Common myeloid progenitor, CD34-positive (primary cell): Measurements from ENCODE around the gene INIP.

Experiments
- CTCF ChIA-PET: fragments of 350-600 bp; sonication (Branson Sonifier 250); formaldehyde crosslinking; loops from one replicate; lab custom pipeline; 2021; ENCODE audit warnings: antibody characterized with exemption; lab: Charles Lee
- POLR2A ChIA-PET: fragments of 350-600 bp; sonication (Branson Sonifier 250); formaldehyde crosslinking; loops from one replicate; lab custom pipeline; 2021; ENCODE audit warnings: antibody characterized with exemption; lab: Charles Lee
- DNase-seq, 3 donors: peaks; one replicate each; pipeline versions ENCODE4 v3.0.0 to v3.0.0-alpha.2; 2013
- H3K27ac ChIP-seq, 2 experiments: 1 replicate in 1 of 2; 2 replicates in 1 of 2; pipeline ENCODE4 v1.7.0; 2013; ENCODE audit warnings: inconsistent platforms in 2 of 2, low read length in 2 of 2, mild to moderate bottlenecking in 2 of 2, low read depth in 1 of 2, moderate library complexity in 1 of 2; ENCODE audit not compliant: severe bottlenecking in 2 of 2, insufficient read depth in 1 of 2, poor library complexity in 1 of 2
- H3K27me3 ChIP-seq, 5 experiments: replicated peaks in 2 of 5; 1 replicate in 3 of 5; 2 replicates in 2 of 5; pipeline versions ENCODE4 v1.6.1 to v1.7.0; 2013; ENCODE audit warnings: low read length in 4 of 5, mild to moderate bottlenecking in 2 of 5, moderate library complexity in 2 of 5, inconsistent platforms in 1 of 5; ENCODE audit not compliant: insufficient read depth in 5 of 5, control insufficient read depth in 4 of 5
- H3K36me3 ChIP-seq, 4 experiments: 1 replicate in 2 of 4; 2 replicates in 2 of 4; pipeline versions ENCODE4 v1.6.1 to v1.7.0; 2013; ENCODE audit warnings: low read length in 3 of 4, control low read depth in 1 of 4, mild to moderate bottlenecking in 1 of 4; ENCODE audit not compliant: control insufficient read depth in 4 of 4, insufficient read depth in 4 of 4
- H3K4me1 ChIP-seq, 4 experiments: 1 replicate in 3 of 4; 2 replicates in 1 of 4; pipeline versions ENCODE4 v1.6.1 to v1.7.1; 2013; ENCODE audit warnings: low read length in 3 of 4, mild to moderate bottlenecking in 3 of 4, control low read depth in 1 of 4, inconsistent platforms in 1 of 4, moderate library complexity in 1 of 4; ENCODE audit not compliant: control insufficient read depth in 4 of 4, insufficient read depth in 4 of 4; ENCODE audit errors: control extremely low read depth in 1 of 4
- H3K4me3 ChIP-seq, 7 experiments: 1 replicate in 4 of 7; 2 replicates in 3 of 7; pipeline versions ENCODE4 v1.5.1 to v1.7.0; 2013; ENCODE audit warnings: mild to moderate bottlenecking in 7 of 7, low read length in 6 of 7, moderate library complexity in 6 of 7, inconsistent platforms in 2 of 7, low read depth in 2 of 7, control low read depth in 1 of 7; ENCODE audit not compliant: insufficient read depth in 4 of 7, control insufficient read depth in 1 of 7; ENCODE audit errors: extremely low read depth in 1 of 7
- H3K9me3 ChIP-seq, 5 experiments: 1 replicate in 4 of 5; 2 replicates in 1 of 5; pipeline versions ENCODE4 v1.6.1 to v1.7.1; 2013; ENCODE audit warnings: low read length in 4 of 5, mild to moderate bottlenecking in 2 of 5, inconsistent platforms in 1 of 5, low read depth in 1 of 5, moderate library complexity in 1 of 5; ENCODE audit not compliant: control insufficient read depth in 4 of 5, insufficient read depth in 2 of 5; ENCODE audit errors: control extremely low read depth in 1 of 5
- WGBS: methylation state at CpG from one replicate; pipeline ENCODE4 v1.1.5; 2013; ENCODE audit not compliant: insufficient coverage; 5-methylcytosine and 5-hydroxymethylcytosine counted together

INIP gene

GRCh38 chr9:112752334-112753125, 34.6 kb upstream of the INIP start:
- H3K27me3 ChIP-seq, result no peaks in the 10 kb centered on the region
- H3K4me1 ChIP-seq, result peaks cover 9 to 46% (median 25%) of the 10 kb centered on the region in 4 experiments
- H3K4me3 ChIP-seq, result no peak overlapping the region
- no peaks in the 10 kb centered on the region for H3K36me3 ChIP-seq
- POLR2A ChIA-PET, result no interaction called here
- no peak overlapping the region for H3K27ac ChIP-seq
- H3K9me3 ChIP-seq, result no peaks in the 10 kb centered on the region
- DNase-seq, result no peak
- CTCF ChIA-PET, result interaction anchor here (1.1 to 2.3 kb wide), 4 partner anchors 35 to 67 kb away, joined by 3 to 5 read pairs (median 3); partner anchors contain the start of gene INIP
- WGBS, result 73% methylated on average over 4 of the region's 6 CpGs

GRCh38 chr9:112751056-112751795, 33.3 kb upstream of the INIP start:
- WGBS, result 0% methylated on average over 39 of the region's 49 CpGs
- DNase-seq, result peak; percentile 45 to 84 (median 75)

GRCh38 chr9:112750764-112751055, 32.8 kb upstream of the INIP start:
- H3K27me3 ChIP-seq, result peaks cover 0 to 1% (median 0%) of the 10 kb centered on the region in 5 experiments
- peak overlapping the region; percentile 69 to 91 (median 76) for H3K4me3 ChIP-seq
- no peak overlapping the region for H3K27ac ChIP-seq
- peaks cover 9 to 50% (median 26%) of the 10 kb centered on the region in 4 experiments for H3K4me1 ChIP-seq
- 0% methylated on average over 50 of the region's 50 CpGs for WGBS
- no peaks in the 10 kb centered on the region for H3K36me3 ChIP-seq
- ChIA-PET POLR2A (no interaction called here), CTCF (interaction anchor here (1.3 to 2.3 kb wide), 2 partner anchors 33 to 307 kb away, joined by 3 to 5 read pairs; partner anchors contain the start of gene INIP)
- H3K9me3 ChIP-seq, result no peaks in the 10 kb centered on the region
- peak in 1 of 3 donors; percentile 20 for DNase-seq

More at GRCh38 chr9:112751056-112751795, 33.3 kb upstream of the INIP start:
- H3K4me3 ChIP-seq, result peak overlapping the region; percentile 69 to 91 (median 76)
- no peaks in the 10 kb centered on the region for H3K36me3 ChIP-seq
- H3K9me3 ChIP-seq, result no peaks in the 10 kb centered on the region
- H3K27me3 ChIP-seq, result peaks cover 0 to 1% (median 0%) of the 10 kb centered on the region in 5 experiments
- peaks cover 9 to 50% (median 26%) of the 10 kb centered on the region in 4 experiments for H3K4me1 ChIP-seq
- CTCF ChIA-PET, result interaction anchor here (0.9 to 2.3 kb wide), 3 partner anchors 34 to 42 kb away, joined by 3 to 5 read pairs (median 3); partner anchors contain the start of gene INIP
- H3K27ac ChIP-seq, result no peak overlapping the region
- POLR2A ChIA-PET, result no interaction called here

- ChIA-PET POLR2A (no interaction called here), CTCF (interaction anchor here (0.6 to 2.3 kb wide), 5 partner anchors 16 to 307 kb away, joined by 3 to 5 read pairs (median 3); partner anchors contain the start of gene INIP)
- Histone ChIP-seq H3K36me3 (no peaks in the 10 kb centered on the region), H3K9me3 (no peaks in the 10 kb centered on the region), H3K27me3 (peaks cover 0 to 1% (median 0%) of the 10 kb centered on the region in 5 experiments), H3K27ac (peak within 1 kb of the TSS in 1 of 2 experiments; percentile 20), H3K4me3 (peak within 1 kb of the TSS; percentile 69 to 91 (median 76)), H3K4me1 (peaks cover 9 to 48% (median 26%) of the 10 kb centered on the region in 4 experiments)
- WGBS, result 10% methylated on average over 19 of the region's 49 CpGs
- DNase-seq, result peak; percentile 69 to 83 (median 77)
Observed at GRCh38 chr9:112750016-112750763, 32.3 kb upstream of the INIP start, which contains the start of gene SNX30. Gene SNX30 (plus strand): TSS chr9:112750760. CDS start chr9:112751002, 242 bp downstream.

DNA sequence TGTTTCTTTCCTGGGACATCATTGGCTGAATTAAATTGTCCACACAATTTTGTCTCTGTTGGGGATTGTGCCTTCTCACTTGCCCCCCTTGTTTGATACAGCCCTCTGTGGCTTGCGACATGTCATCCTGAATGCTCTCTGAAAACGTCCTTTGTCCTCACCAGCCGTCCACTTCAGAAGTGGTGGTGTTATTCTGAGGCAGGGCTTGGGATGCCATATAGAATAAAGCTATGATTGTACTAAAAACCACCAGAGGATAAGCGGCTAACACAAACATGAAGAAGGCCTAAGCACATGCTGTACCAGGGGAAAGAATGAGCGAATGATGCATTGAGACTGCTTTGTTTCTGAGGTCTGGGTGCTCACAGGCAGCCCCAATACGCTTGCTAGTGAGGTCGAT, 29.2 kb upstream of the INIP start:
- Histone ChIP-seq H3K27me3 (peaks cover 0 to 12% (median 0%) of the 10 kb centered on the region in 5 experiments), H3K27ac (no peak overlapping the region), H3K9me3 (no peaks in the 10 kb centered on the region), H3K4me3 (no peak overlapping the region), H3K36me3 (no peaks in the 10 kb centered on the region), H3K4me1 (peaks cover 7 to 32% (median 30%) of the 10 kb centered on the region in 4 experiments)
- POLR2A ChIA-PET, result no interaction called here
- CTCF ChIA-PET, result interaction anchor here (2.4 kb wide), 1 partner anchor 9 kb away, joined by 7 read pairs; no protein-coding TSS in a partner anchor
- 100% methylated on average over 4 of the region's 7 CpGs for WGBS
- no peak for DNase-seq

GRCh38 chr9:112744177-112744576, 26.3 kb upstream of the INIP start:
- DNase-seq, result no peak
- peaks cover 0 to 16% (median 0%) of the 10 kb centered on the region in 5 experiments for H3K27me3 ChIP-seq
- H3K27ac ChIP-seq, result no peak overlapping the region
- WGBS, result 0% methylated on average over 1 of the region's 4 CpGs
- ChIA-PET CTCF (no interaction called here), POLR2A (no interaction called here)
- no peak overlapping the region for H3K4me3 ChIP-seq
- no peaks in the 10 kb centered on the region for H3K36me3 ChIP-seq
- peaks cover 0 to 5% (median 0%) of the 10 kb centered on the region in 5 experiments for H3K9me3 ChIP-seq
- peaks cover 2 to 23% (median 10%) of the 10 kb centered on the region in 4 experiments for H3K4me1 ChIP-seq
